Lower lobe of right lung (tissue), 2 donors: ENCODE measurements around the gene GDF15. TPM values are rescaled to one million over a fixed set of nuclear protein-coding genes. Genes with fewer than 3 reads are reported as not detected.

Experiments
- ATAC-seq, 2 donors: fragments of 200-7000 bp; cut with Tn5 transposase; one replicate each; pipeline ENCODE4 v1.9.1; 2020 to 2022; ENCODE audit warnings: mild to moderate bottlenecking in 2 of 2, moderate library complexity in 2 of 2
- DNase-seq: peaks from one replicate; pipeline ENCODE4 v3.0.0-alpha.2; 2020
- H3K27ac ChIP-seq: fragments of 200-600 bp; one replicate; pipeline ENCODE4 v1.8.0; 2022
- H3K27me3 ChIP-seq: fragments of 200-600 bp; one replicate; pipeline ENCODE4 v1.8.0; 2022; ENCODE audit warnings: low read depth
- H3K36me3 ChIP-seq: fragments of 200-600 bp; one replicate; pipeline ENCODE4 v1.8.0; 2022; ENCODE audit warnings: mild to moderate bottlenecking
- H3K4me1 ChIP-seq: fragments of 200-600 bp; one replicate; pipeline ENCODE4 v1.8.0; 2022
- H3K4me3 ChIP-seq: fragments of 200-600 bp; one replicate; pipeline ENCODE4 v1.8.0; 2022; ENCODE audit warnings: mild to moderate bottlenecking
- H3K9me3 ChIP-seq: fragments of 200-600 bp; one replicate; pipeline ENCODE4 v1.8.0; 2022
- intact Hi-C: fragments of 100-400 bp; cut with DNase I; formaldehyde crosslinking; loops from one replicate; pipeline ENCODE4 v1.11.0; 2022
- total RNA-seq: library from RNA; stranded (reverse); fragmentation: NEBNext Ultra II Directional; extraction: Animal tissue kit (Norgen Biotek cat#: 25700); gene quantifications from one replicate; pipeline ENCODE4 v1.2.1, GENCODE V29; 2021
- TF ChIP-seq, protein P1 (sequence below): fragments of 200-600 bp; IDR thresholded peaks from one replicate; pipeline ENCODE4 v1.8.0; 2022; ENCODE audit warnings: antibody characterized with exemption, mild to moderate bottlenecking
- donor health status: DM: no; HTN: yes; CAD: no; lungs with severe emphysema.

GDF15 gene
- total RNA-seq, 1 donor from 2014 or later, result 21.2 TPM

- no peak overlapping the region for H3K27ac ChIP-seq
- TF ChIP-seq, protein P1, sequence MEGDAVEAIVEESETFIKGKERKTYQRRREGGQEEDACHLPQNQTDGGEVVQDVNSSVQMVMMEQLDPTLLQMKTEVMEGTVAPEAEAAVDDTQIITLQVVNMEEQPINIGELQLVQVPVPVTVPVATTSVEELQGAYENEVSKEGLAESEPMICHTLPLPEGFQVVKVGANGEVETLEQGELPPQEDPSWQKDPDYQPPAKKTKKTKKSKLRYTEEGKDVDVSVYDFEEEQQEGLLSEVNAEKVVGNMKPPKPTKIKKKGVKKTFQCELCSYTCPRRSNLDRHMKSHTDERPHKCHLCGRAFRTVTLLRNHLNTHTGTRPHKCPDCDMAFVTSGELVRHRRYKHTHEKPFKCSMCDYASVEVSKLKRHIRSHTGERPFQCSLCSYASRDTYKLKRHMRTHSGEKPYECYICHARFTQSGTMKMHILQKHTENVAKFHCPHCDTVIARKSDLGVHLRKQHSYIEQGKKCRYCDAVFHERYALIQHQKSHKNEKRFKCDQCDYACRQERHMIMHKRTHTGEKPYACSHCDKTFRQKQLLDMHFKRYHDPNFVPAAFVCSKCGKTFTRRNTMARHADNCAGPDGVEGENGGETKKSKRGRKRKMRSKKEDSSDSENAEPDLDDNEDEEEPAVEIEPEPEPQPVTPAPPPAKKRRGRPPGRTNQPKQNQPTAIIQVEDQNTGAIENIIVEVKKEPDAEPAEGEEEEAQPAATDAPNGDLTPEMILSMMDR, result no peak
- peaks cover 52% of the 10 kb centered on the region for H3K4me1 ChIP-seq
- ATAC-seq, result no peak
- H3K4me3 ChIP-seq, result no peak overlapping the region
- H3K27me3 ChIP-seq, result no peaks in the 10 kb centered on the region
- no peaks in the 10 kb centered on the region for H3K9me3 ChIP-seq
- intact Hi-C loops, result no loop called here
- H3K36me3 ChIP-seq, result peaks cover 19% of the 10 kb centered on the region
- no peak for DNase-seq
These were observed 48.6 kb downstream of the GDF15 start for GRCh38 chr19:18434411-18435175.

GRCh38 chr19:18435178-18435841 lies 49.4 kb downstream of the GDF15 start:
- TF ChIP-seq, protein P1, result no peak

DNA sequence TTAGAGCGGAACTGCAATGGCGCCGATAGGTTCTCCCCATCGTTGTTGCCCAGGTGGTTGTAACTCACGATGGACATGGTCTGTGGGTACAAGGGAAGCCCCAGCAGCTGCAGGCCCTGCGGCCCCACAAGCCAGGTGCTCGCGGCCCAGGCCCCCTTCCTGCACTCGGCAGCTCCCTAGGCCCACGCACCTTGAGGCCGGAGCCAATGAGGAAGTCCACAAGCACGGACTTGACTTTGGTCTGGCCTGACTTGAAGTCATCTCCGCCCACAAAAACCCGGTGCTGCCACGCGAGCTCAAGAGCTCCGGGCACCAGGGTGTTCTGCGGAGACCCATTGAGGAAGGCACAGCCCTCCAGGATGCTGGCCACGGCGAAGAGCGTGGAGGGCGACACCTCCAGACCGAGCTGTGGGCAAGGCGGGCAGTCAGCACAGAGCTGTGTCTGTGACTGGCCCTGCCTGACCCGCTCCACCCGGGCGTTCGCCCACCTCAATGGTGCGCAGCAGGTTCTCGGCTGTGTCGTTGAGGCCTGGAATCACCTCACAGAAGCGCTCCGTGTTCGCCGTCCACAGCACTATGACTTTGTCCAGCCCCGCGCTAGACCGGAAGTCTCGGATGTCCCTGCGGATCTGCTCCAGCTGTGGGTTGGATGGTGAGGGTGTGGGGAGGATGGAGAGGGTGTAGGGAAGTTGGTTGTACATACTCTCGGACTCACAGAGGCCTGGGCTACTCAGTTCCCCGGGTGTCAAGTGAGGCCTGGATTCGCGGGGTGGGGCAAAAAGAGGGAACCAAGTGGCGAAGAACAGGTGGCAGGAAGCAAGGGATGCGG lies 50.1 kb downstream of the GDF15 start:
- Histone ChIP-seq H3K27me3 (no peaks in the 10 kb centered on the region), H3K4me3 (peak overlapping the region; percentile 64), H3K27ac (peak overlapping the region; percentile 56), H3K4me1 (peaks cover 46% of the 10 kb centered on the region), H3K36me3 (peaks cover 13% of the 10 kb centered on the region), H3K9me3 (no peaks in the 10 kb centered on the region)
- ATAC-seq (no peak), DNase-seq (no peak)
- intact Hi-C loops, result no loop called here
- TF ChIP-seq, protein P1, result no peak

More at GRCh38 chr19:18435178-18435841, 49.4 kb downstream of the GDF15 start:
- Histone ChIP-seq H3K4me3 (no peak overlapping the region), H3K27ac (no peak overlapping the region), H3K4me1 (peaks cover 46% of the 10 kb centered on the region), H3K9me3 (no peaks in the 10 kb centered on the region), H3K36me3 (peaks cover 19% of the 10 kb centered on the region), H3K27me3 (no peaks in the 10 kb centered on the region)
- no peak for ATAC-seq
- DNase-seq, result no peak
- intact Hi-C loops, result no loop called here

DNA sequence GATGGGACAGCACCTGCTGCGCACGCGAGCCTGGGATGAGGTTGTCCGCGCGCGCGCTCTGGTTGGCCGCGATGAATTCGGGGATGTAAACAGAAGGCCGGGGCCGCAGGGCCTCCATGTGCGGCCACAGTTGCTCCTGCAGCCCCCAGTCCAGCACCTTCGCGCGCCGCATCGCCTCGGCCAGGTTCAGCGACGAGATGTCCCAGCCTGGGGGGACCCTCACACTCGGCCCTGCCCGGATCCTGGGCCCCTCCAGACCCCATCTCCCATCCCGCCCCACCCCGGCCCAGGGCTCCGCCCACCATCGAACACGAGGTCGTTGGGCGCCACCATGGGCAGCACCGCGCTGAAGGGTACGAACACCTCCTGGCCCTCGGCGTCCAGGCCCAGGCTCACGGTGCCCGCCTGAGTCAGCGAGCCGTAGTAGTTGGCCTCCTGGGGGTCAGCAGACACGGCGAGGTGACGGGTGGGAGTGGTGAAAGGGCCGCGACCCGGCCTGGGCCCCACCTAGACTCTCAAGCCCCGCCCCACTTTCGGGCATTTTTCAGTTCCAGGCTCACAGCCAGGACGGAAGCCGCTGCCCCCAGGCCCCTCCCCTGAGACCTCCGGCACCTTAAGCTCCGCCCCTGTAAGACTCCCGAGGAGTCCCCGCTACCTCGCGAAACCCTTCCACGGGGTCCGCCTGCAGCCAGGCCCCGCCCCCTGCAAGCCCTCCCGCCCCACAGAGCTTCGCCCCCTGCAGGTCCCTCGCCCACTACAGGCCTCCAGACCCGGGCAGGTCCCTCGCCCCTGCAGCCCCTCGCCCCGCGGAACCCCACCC lies 50.9 kb downstream of the GDF15 start:
- peak; percentile 82 for DNase-seq
- Histone ChIP-seq H3K9me3 (no peaks in the 10 kb centered on the region), H3K4me3 (peak overlapping the region; percentile 64), H3K27me3 (no peaks in the 10 kb centered on the region), H3K36me3 (peaks cover 13% of the 10 kb centered on the region), H3K27ac (peak overlapping the region; percentile 56), H3K4me1 (peaks cover 46% of the 10 kb centered on the region)
- peak; percentile 62 to 68 for ATAC-seq
- TF ChIP-seq, protein P1, result no peak
- intact Hi-C loops, result no loop called here
